ENCODE results near the gene TSPO2.
A peak's percentile ranks its signal among the peaks of the same experiment; 100 is the strongest.
"Not testable (repeated sequence)": the region's sequence is repeated elsewhere in the genome, so short reads cannot be mapped to it uniquely, and the experiment has no call there.

TSPO2 gene

GRCh38 chr6:41042226-41043055 is at the start of gene TSPO2:
Gene TSPO2 (plus strand): TSS chr6:41042467. CDS start chr6:41042986, 519 bp downstream.
- DNase-seq (ENCODE audit: low spot score) = no peak

- no peak for DNase-seq (ENCODE audit: low spot score)
Measured at GRCh38 chr6:40992746-40993145, 49.5 kb upstream of the TSPO2 start.

- no peak for DNase-seq (ENCODE audit: low spot score)
Measured at GRCh38 chr6:40996591-40997233, 45.6 kb upstream of the TSPO2 start.

- DNase-seq (ENCODE audit: low spot score) = no peak
Measured at GRCh38 chr6:40997234-40997957, 44.9 kb upstream of the TSPO2 start.

- DNase-seq (ENCODE audit: low spot score) = no peak
Measured at GRCh38 chr6:40998661-40999060, 43.6 kb upstream of the TSPO2 start.

- DNase-seq (ENCODE audit: low spot score) = peak; percentile 23
Measured at GRCh38 chr6:40999569-40999968, 42.7 kb upstream of the TSPO2 start.

- DNase-seq (ENCODE audit: low spot score) = no peak
Measured at GRCh38 chr6:41000248-41000647, 42.0 kb upstream of the TSPO2 start.

- no peak for DNase-seq (ENCODE audit: low spot score)
Measured at GRCh38 chr6:41002168-41002567, 40.1 kb upstream of the TSPO2 start.

GRCh38 chr6:41006217-41006616 is 36.0 kb upstream of the TSPO2 start:
- DNase-seq (ENCODE audit: low spot score) = peak; percentile 44

GRCh38 chr6:41006980-41007379 is 35.3 kb upstream of the TSPO2 start:
- DNase-seq (ENCODE audit: low spot score) = not testable (repeated sequence)

GRCh38 chr6:41008011-41008410 is 34.3 kb upstream of the TSPO2 start:
- no peak for DNase-seq (ENCODE audit: low spot score)

GRCh38 chr6:41009669-41010068 is 32.6 kb upstream of the TSPO2 start:
- DNase-seq (ENCODE audit: low spot score) = no peak

GRCh38 chr6:41011673-41012072 is 30.6 kb upstream of the TSPO2 start:
- DNase-seq (ENCODE audit: low spot score) = no peak

GRCh38 chr6:41013466-41014153 is 28.7 kb upstream of the TSPO2 start:
- no peak for DNase-seq (ENCODE audit: low spot score)

- no peak for DNase-seq (ENCODE audit: low spot score)
Measured at GRCh38 chr6:41014780-41015179, 27.5 kb upstream of the TSPO2 start.

- DNase-seq (ENCODE audit: low spot score) = not testable (repeated sequence)
Measured at GRCh38 chr6:41015860-41016259, 26.4 kb upstream of the TSPO2 start.

GRCh38 chr6:41017663-41018062 is 24.6 kb upstream of the TSPO2 start:
- no peak for DNase-seq (ENCODE audit: low spot score)

- DNase-seq (ENCODE audit: low spot score) = peak; percentile 7
Measured at GRCh38 chr6:41021832-41022231, 20.4 kb upstream of the TSPO2 start.

GRCh38 chr6:41022294-41022693 is 20.0 kb upstream of the TSPO2 start:
- no peak for DNase-seq (ENCODE audit: low spot score)

- no peak for DNase-seq (ENCODE audit: low spot score)
Measured at GRCh38 chr6:41023114-41023513, 19.2 kb upstream of the TSPO2 start.

- DNase-seq (ENCODE audit: low spot score) = no peak
Measured at GRCh38 chr6:41025966-41026530, 16.2 kb upstream of the TSPO2 start.

- DNase-seq (ENCODE audit: low spot score) = no peak
Measured at GRCh38 chr6:41027241-41027640, 15.0 kb upstream of the TSPO2 start.

Measured in cerebellar cortex (tissue), 1 donor.